K562 (cell line): ENCODE results near the gene NOSTRIN. TPM values are rescaled to one million over a fixed set of nuclear protein-coding genes. Genes with fewer than 3 reads are reported as not detected.

Experiments used
- CHD7 ChIP-seq: fragments of 200-600 bp; sonication (generic); IDR thresholded peaks from one replicate; pipeline ENCODE4 v1.6.1; 2012; ENCODE audit warnings: mild to moderate bottlenecking, low read depth, low read length, inconsistent platforms
- HMG20A ChIP-seq: fragments of 450-650 bp; formaldehyde crosslinking; conservative IDR thresholded peaks from 2 replicates; pipeline ENCODE4 v1.4.0; 2020; ENCODE audit warnings: mild to moderate bottlenecking, mixed read lengths
- polyA plus RNA-seq, 8 experiments: library from polyadenylated mRNA; depleted of rRNA in 4 of 8; stranded (reverse) in 5 of 8; unstranded in 3 of 8; fragments of >200 nt; fragmentation: Nextera tagmentation in 2 of 8; fragmentation: Illumina TruSeq in 1 of 8; extraction: Ambion mirVana in 2 of 8; extraction: Trizol in 1 of 8; gene quantifications; 2 replicates each; pipeline versions ENCODE4 v1.2.1 to v1.2.3, GENCODE V29; 2011 to 2014; ENCODE audit warnings: inconsistent platforms in 1 of 8, missing spikeins in 1 of 8
- total RNA-seq, 7 experiments: library from RNA; depleted of rRNA in 6 of 7; stranded (reverse); fragments of >200 nt in 6 of 7; fragmentation: Illumina TruSeq in 2 of 7; extraction: Trizol in 2 of 7; gene quantifications; 2 replicates each; pipeline versions ENCODE4 v1.2.1 to v1.2.3, GENCODE V29; 2011 to 2021; ENCODE audit warnings: low replicate concordance in 1 of 7

Gene NOSTRIN
- total and polyA plus RNA-seq, 9 of the 15 experiments (the other 6 are each of a cell fraction or from before 2014, with no cell fraction given) = 26.7 to 82.9 (median 56.3) TPM

- TF ChIP-seq CHD7 (no peak), HMG20A (CRISPR knock-in tag) (no peak)
- TF ChIP-seq, all 486 proteins: peak for 0
Measured at GRCh38 chr2:168784993-168785392, 17.4 kb upstream of the NOSTRIN start (continued).
